Measurements from ENCODE around the gene CCNG1. TPM values are rescaled to one million over a fixed set of nuclear protein-coding genes. Genes with fewer than 3 reads are reported as not detected.

The CCNG1 gene
- total RNA-seq, 3 donors from 2014 or later (not counting 1 experiment from before 2014, with no cell fraction given) = 71.7 to 100 (median 78.7) TPM

GRCh38 chr5:163437011-163437308 is 435 bp upstream of the CCNG1 start:
- intact Hi-C loops (cut with micrococcal nuclease) = loop anchor here (1.0 kb wide), 2 partner anchors 23 to 69 kb away; partner anchors contain the start of genes HMMR and NUDCD2
- peaks cover 34 to 40% of the 10 kb centered on the region in 2 donors for H3K4me1 Mint-ChIP-seq
- peak overlapping the region; percentile 86 to 91 for H3K27ac Mint-ChIP-seq
- H3K36me3 ChIP-seq (ENCODE audit: control insufficient read depth, insufficient read depth, low read length) = peaks cover 13% of the 10 kb centered on the region
- peaks cover 5 to 6% of the 10 kb centered on the region in 2 donors for H3K27me3 Mint-ChIP-seq (ENCODE audit: low read depth in 2 of 2)
- no peaks in the 10 kb centered on the region for H3K27me3 ChIP-seq (ENCODE audit: control insufficient read depth, insufficient read depth, low read length)
- DNase-seq (no peak), ATAC-seq (no peak)
- WGBS (ENCODE audit: insufficient coverage) = 0% methylated on average over 6 of the region's 6 CpGs
- peak overlapping the region; percentile 77 for H3K27ac ChIP-seq (ENCODE audit: low read length)
- H3K4me3 ChIP-seq (ENCODE audit: low read length) = peak overlapping the region; percentile 89
- peaks cover 16% of the 10 kb centered on the region for H3K4me1 ChIP-seq (ENCODE audit: control insufficient read depth, insufficient read depth, low read length)
- no peaks in the 10 kb centered on the region for H3K36me3 Mint-ChIP-seq
- no peaks in the 10 kb centered on the region for H3K9me3 ChIP-seq (ENCODE audit: control insufficient read depth, insufficient read depth, low read length)
- H3K9me3 Mint-ChIP-seq = no peaks in the 10 kb centered on the region
- TF ChIP-seq, protein P1, sequence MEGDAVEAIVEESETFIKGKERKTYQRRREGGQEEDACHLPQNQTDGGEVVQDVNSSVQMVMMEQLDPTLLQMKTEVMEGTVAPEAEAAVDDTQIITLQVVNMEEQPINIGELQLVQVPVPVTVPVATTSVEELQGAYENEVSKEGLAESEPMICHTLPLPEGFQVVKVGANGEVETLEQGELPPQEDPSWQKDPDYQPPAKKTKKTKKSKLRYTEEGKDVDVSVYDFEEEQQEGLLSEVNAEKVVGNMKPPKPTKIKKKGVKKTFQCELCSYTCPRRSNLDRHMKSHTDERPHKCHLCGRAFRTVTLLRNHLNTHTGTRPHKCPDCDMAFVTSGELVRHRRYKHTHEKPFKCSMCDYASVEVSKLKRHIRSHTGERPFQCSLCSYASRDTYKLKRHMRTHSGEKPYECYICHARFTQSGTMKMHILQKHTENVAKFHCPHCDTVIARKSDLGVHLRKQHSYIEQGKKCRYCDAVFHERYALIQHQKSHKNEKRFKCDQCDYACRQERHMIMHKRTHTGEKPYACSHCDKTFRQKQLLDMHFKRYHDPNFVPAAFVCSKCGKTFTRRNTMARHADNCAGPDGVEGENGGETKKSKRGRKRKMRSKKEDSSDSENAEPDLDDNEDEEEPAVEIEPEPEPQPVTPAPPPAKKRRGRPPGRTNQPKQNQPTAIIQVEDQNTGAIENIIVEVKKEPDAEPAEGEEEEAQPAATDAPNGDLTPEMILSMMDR (IDR thresholded peaks at IDR 0.05) = no peak
- H3K4me3 Mint-ChIP-seq = peak overlapping the region; percentile 89

DNA sequence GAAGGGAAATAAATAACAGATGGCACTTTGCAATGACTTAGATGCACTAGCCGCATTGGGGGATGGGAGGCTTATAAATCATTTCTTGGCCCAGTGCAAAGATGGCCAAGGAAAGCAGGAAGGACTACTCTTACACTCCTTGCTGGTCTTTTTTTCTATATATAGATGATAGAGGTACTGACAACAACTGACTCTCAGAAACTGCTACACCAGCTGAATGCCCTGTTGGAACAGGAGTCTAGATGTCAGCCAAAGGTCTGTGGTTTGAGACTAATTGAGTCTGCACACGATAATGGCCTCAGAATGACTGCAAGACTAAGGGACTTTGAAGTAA is 1.7 kb downstream of the CCNG1 start:
- intact Hi-C loops (cut with micrococcal nuclease) = no loop called here
- H3K27ac Mint-ChIP-seq = peak overlapping the region in 1 of 2 donors; percentile 86
- H3K4me3 ChIP-seq (ENCODE audit: low read length) = no peak overlapping the region

GRCh38 chr5:163440954-163441353 is 3.6 kb downstream of the CCNG1 start:
- no peak for ATAC-seq
- Histone ChIP-seq H3K9me3 (ENCODE audit: control insufficient read depth, insufficient read depth, low read length) (no peaks in the 10 kb centered on the region), H3K4me3 (ENCODE audit: low read length) (no peak overlapping the region), H3K36me3 (ENCODE audit: control insufficient read depth, insufficient read depth, low read length) (peaks cover 47% of the 10 kb centered on the region), H3K27ac (ENCODE audit: low read length) (no peak overlapping the region), H3K4me1 (ENCODE audit: control insufficient read depth, insufficient read depth, low read length) (peaks cover 16% of the 10 kb centered on the region), H3K27me3 (ENCODE audit: control insufficient read depth, insufficient read depth, low read length) (no peaks in the 10 kb centered on the region)
- TF ChIP-seq, protein P1 (IDR thresholded peaks at IDR 0.05) = no peak
- no peaks in the 10 kb centered on the region for H3K9me3 Mint-ChIP-seq
- H3K4me3 Mint-ChIP-seq = no peak overlapping the region
- peaks cover 34 to 40% of the 10 kb centered on the region in 2 donors for H3K4me1 Mint-ChIP-seq
- peak overlapping the region; percentile 3 to 65 for H3K27ac Mint-ChIP-seq
- no peaks in the 10 kb centered on the region for H3K27me3 Mint-ChIP-seq (ENCODE audit: low read depth in 2 of 2)
- DNase-seq = no peak
- no peaks in the 10 kb centered on the region for H3K36me3 Mint-ChIP-seq
- WGBS (ENCODE audit: insufficient coverage) = 96% methylated on average over 3 of the region's 3 CpGs
- intact Hi-C loops (cut with micrococcal nuclease) = no loop called here

More for the DNA sequence above, 1.7 kb downstream of the CCNG1 start:
- H3K27me3 ChIP-seq (ENCODE audit: control insufficient read depth, insufficient read depth, low read length) = no peaks in the 10 kb centered on the region
- 48% methylated on average over 2 of the region's 2 CpGs for WGBS (ENCODE audit: insufficient coverage)
- H3K4me1 Mint-ChIP-seq = peaks cover 34 to 40% of the 10 kb centered on the region in 2 donors
- H3K27ac ChIP-seq (ENCODE audit: low read length) = no peak overlapping the region
- H3K4me3 Mint-ChIP-seq = peak overlapping the region; percentile 58
- no peaks in the 10 kb centered on the region for H3K9me3 Mint-ChIP-seq
- H3K27me3 Mint-ChIP-seq (ENCODE audit: low read depth in 2 of 2) = no peaks in the 10 kb centered on the region
- peak in 1 of 2 donors; percentile 16 for DNase-seq
- TF ChIP-seq, protein P1 (IDR thresholded peaks at IDR 0.05) = no peak
- H3K36me3 Mint-ChIP-seq = no peaks in the 10 kb centered on the region
- no peak for ATAC-seq
- no peaks in the 10 kb centered on the region for H3K9me3 ChIP-seq (ENCODE audit: control insufficient read depth, insufficient read depth, low read length)
- peaks cover 16% of the 10 kb centered on the region for H3K4me1 ChIP-seq (ENCODE audit: control insufficient read depth, insufficient read depth, low read length)
- H3K36me3 ChIP-seq (ENCODE audit: control insufficient read depth, insufficient read depth, low read length) = peaks cover 29% of the 10 kb centered on the region

GRCh38 chr5:163444526-163444925 is 7.1 kb downstream of the CCNG1 start:
- H3K27me3 Mint-ChIP-seq (ENCODE audit: low read depth in 2 of 2) = no peaks in the 10 kb centered on the region
- ATAC-seq (no peak), DNase-seq (no peak)
- Histone ChIP-seq H3K36me3 (ENCODE audit: control insufficient read depth, insufficient read depth, low read length) (peaks cover 71% of the 10 kb centered on the region), H3K4me1 (ENCODE audit: control insufficient read depth, insufficient read depth, low read length) (no peaks in the 10 kb centered on the region), H3K4me3 (ENCODE audit: low read length) (no peak overlapping the region), H3K27ac (ENCODE audit: low read length) (no peak overlapping the region), H3K27me3 (ENCODE audit: control insufficient read depth, insufficient read depth, low read length) (no peaks in the 10 kb centered on the region), H3K9me3 (ENCODE audit: control insufficient read depth, insufficient read depth, low read length) (no peaks in the 10 kb centered on the region)
- H3K9me3 Mint-ChIP-seq = no peaks in the 10 kb centered on the region
- H3K4me3 Mint-ChIP-seq = no peak overlapping the region
- WGBS (ENCODE audit: insufficient coverage) = no CpG with 5 or more reads among the region's 1 CpG
- peaks cover 17% of the 10 kb centered on the region for H3K36me3 Mint-ChIP-seq
- intact Hi-C loops (cut with micrococcal nuclease) = no loop called here
- TF ChIP-seq, protein P1 (IDR thresholded peaks at IDR 0.05) = no peak
- no peak overlapping the region for H3K27ac Mint-ChIP-seq
- peaks cover 14 to 15% of the 10 kb centered on the region in 2 donors for H3K4me1 Mint-ChIP-seq
